Inflammatory macrophage treated with lipopolysaccharide for 4 hours (primary cell): ENCODE measurements around the gene AKT3.
A peak's percentile ranks its signal among the peaks of the same experiment; 100 is the strongest.
"Not testable (repeated sequence)": the region's sequence is repeated elsewhere in the genome, so short reads cannot be mapped to it uniquely, and the experiment has no call there.

Experiments used
- DNase-seq: peaks from one replicate; pipeline ENCODE4 v3.0.0-alpha.2; 2020

The AKT3 gene

GRCh38 chr1:243680860-243681259, 169.2 kb downstream of the AKT3 start:
- DNase-seq, result no peak

- DNase-seq, result no peak
Observed at GRCh38 chr1:243672539-243673074, 177.4 kb downstream of the AKT3 start.

DNA sequence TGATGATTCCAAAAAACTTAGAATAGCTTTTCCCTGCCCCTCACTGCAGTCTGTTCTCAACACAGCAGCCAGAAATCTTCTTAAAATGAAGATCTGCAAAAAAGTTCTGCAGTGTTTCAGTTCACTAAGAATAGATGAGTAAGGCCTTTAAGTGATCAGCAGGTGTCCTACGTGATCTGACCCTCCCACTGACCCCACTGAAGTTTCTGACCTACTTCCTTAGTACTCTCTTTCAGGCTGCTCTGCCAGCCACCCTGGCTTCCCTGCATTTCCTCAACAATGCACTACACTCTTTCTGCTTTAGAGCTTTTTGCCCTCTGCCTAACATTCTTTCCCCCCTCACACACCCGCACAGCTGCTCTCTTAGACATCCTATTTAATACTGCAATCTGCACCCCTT, 182.5 kb downstream of the AKT3 start:
- no peak for DNase-seq

GRCh38 chr1:243667133-243667532, 182.9 kb downstream of the AKT3 start:
- no peak for DNase-seq

GRCh38 chr1:243663651-243664050, 186.4 kb downstream of the AKT3 start:
- DNase-seq, result no peak

DNA sequence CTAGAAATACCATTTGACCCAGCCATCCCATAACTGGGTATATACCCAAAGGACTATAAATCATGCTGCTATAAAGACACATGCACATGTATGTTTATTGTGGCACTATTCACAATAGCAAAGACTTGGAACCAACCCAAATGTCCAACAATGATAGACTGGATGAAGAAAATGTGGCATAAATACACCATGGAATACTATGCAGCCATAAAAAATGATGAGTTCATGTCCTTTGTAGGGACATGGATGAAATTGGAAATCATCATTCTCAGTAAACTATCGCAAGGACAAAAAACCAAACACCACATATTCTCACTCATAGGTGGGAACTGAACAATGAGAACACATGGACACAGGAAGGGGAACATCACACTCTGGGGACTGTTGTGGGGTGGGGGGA, 187.9 kb downstream of the AKT3 start:
- DNase-seq, result not testable (repeated sequence)

- DNase-seq, result peak; percentile 4
Observed at GRCh38 chr1:243658594-243659105, 191.4 kb downstream of the AKT3 start.

GRCh38 chr1:243657793-243658192, 192.2 kb downstream of the AKT3 start:
- DNase-seq, result no peak

DNA sequence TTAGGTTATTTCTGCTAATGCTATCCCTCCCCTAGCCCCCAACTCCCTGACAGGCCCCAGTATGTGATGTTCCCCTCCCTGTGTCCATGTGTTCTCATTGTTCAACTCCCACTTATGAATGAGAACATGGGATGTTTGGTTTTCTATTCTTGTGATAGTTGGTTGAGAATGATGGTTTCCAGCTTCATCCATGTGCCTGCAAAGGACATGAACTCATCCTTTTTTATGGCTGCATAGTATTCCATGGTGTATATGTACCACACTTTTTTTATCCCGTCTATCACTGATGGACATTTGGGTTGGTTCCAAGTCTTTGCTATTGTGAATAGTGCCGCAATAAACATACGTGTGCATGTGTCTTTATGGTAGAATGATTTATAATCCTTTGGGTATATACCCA, 200.5 kb downstream of the AKT3 start:
- DNase-seq, result not testable (repeated sequence)

- DNase-seq, result no peak
Observed at GRCh38 chr1:243646841-243647240, 203.2 kb downstream of the AKT3 start.

GRCh38 chr1:243645281-243645680, 204.8 kb downstream of the AKT3 start:
- DNase-seq, result no peak

DNA sequence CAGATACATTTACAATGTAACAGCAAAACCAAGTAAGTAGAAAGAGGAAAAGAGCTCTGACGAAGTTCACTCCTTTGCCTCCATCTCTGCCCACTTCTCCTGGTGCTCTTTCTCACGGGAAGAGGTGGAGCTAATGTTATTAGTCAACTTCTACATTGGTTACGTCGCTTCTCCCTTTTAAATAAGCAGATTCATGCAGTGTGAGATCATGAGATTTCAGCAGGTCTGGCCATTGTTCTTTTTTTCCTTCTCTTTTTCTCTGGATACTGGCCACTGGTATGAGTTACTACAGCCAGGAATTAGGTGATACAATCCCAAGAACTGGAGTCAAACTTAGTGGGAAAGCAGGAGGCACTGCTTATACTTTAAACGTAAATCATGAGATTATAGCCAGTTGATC, 207.1 kb downstream of the AKT3 start:
- DNase-seq, result peak; percentile 82

DNA sequence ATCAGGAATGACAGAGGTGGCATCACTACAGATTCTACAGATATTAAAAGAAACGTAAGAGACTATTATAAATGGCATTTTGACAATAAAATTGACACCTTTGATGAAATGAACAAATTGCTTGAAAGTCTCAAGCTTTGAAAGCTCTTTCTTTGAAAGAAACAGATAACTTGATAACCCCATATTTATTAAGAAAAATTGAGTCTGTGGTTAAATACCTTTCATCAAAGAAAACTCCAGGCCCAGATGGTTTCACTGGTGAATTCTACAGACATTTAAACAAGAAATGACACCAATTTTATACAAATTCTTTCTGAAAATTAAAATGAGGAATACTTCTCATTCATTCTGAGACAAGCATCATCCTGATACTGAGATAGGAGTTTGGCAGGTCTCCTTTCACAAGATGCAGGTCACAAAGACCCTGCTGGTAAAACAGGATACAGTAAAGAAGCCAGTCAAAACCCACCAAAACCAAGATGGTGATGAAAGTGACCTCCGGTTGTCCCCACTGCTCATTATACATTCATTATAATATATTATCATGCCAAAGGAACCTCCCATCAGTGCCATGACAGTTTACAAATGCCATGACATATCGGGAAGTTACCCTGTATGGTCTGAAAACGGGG, 210.9 kb downstream of the AKT3 start:
- no peak for DNase-seq

DNA sequence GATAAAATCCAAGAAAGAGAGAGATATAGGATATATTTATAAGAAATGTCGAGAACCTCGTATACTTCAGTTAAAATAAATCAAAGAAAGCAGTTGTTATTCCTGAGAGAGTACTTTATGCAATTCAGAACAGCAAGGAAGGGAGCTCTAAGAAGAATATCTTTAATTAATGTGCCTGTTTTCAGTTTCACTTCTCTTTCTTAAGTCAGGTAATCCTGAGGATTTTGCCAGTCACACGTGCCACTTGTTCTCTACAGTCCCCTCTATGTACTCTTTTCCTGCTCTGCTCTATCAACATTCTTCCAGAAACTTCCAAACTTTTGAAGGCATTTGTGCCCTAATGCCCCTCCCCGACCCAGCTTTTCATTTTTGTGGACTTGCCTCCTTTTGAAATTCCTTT, 211.9 kb downstream of the AKT3 start:
- DNase-seq, result no peak

DNA sequence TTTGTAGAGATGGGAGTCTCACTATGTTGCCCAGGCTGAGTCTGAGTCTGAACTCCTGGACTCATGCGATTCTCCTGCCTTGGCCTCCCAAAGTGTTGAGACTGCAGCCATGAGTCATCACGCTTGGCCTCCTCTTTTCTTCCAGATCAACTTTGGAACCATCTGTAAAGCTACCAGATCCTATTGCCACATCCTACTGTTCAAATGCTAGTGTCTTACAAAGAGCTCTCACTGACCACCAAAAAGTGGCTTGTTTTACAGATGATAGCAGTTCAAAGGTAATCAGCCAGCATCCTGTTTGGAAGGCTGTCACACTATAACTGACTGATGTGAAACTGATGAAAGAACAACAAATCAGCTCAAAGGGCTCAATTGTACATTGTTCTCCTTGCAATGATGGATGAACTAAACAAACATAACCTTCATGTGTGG, 221.6 kb downstream of the AKT3 start:
- no peak for DNase-seq

GRCh38 chr1:243623841-243624240, 226.2 kb downstream of the AKT3 start:
- DNase-seq, result peak; percentile 55

DNA sequence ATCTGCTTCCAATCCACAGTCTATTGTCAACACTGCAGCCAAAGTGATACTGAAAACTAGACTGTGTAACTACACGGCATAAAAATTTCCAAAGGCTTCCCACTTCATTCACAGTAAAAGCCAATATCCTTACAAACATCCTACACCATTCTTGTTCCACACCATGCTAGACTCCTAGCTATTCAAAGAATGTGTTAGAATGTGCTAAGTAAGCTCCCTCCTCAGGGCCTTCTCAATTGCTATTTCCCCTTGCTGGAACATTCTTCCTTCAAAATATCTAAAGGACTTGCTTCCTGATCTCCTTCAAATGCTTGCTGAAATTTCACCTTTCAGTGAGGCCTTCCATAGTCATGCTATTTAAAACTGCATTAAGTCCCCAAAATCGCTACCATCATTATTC, 228.1 kb downstream of the AKT3 start:
- DNase-seq, result no peak

GRCh38 chr1:243620096-243620495, 229.9 kb downstream of the AKT3 start:
- DNase-seq, result no peak

DNA sequence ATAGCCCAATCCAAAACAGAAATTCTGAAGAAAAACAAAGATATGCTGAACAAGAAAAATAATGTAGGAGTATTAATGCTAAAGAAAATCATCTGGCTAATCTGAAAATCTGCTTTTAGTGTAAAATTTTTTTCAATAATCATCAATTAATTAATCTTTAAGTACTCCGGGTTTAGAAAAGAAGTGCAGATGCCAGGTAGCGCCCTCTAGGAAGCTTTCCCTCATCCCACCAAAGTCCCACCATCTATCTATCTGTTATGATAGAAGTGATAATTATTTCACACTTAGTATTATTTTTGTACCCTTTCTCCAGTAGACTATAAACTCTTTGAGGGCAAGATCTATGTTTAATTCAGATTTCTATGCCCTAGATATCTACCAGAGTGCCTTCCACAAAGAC, 240.3 kb downstream of the AKT3 start:
- no peak for DNase-seq

- DNase-seq, result no peak
Observed at GRCh38 chr1:243605604-243606003, 244.4 kb downstream of the AKT3 start.

DNA sequence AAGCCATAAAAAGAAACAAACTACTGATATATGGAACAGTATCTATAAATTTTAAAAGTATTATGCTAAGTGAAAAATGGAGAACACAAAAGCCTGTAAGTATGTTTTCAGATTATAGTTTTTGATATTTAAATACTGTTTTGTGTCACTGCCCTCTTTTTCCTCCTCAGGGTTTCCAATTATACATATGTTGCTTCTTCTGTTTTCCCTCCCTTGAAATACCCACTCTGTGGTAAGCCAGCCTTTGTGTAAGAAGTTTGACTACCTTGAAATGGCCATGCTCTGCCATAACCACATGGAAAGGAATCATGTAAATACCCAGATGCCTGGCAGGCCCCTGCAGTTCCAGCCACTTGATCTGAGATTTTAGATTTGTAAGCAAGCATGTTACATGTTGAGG, 248.3 kb downstream of the AKT3 start:
- DNase-seq, result no peak

DNA sequence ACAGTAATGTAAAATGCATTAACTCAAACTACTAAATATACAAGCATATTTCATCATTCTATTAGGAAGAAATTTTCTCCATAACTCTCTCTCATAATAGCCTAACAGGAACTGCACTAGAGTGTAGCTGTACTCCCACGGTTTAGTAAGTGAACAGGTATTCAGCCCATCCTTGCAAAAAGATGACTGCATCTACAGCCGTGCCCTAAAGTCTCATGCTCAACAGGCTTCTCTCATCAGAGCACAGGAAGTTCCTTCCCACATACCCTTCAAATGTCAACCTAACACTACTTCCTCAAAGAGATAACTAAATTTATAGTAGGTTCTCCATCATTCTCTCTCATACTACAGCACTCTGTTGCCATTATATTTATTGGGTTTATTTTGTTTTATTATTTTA, 251.6 kb downstream of the AKT3 start:
- peak; percentile 83 for DNase-seq

- DNase-seq, result no peak
Observed at GRCh38 chr1:243597383-243597782, 252.7 kb downstream of the AKT3 start.

GRCh38 chr1:243596431-243597062, 253.5 kb downstream of the AKT3 start:
- DNase-seq, result peak; percentile 92
